SU-DHL-6 (cell line): Measurements from ENCODE around the gene CMTM7.

ENCODE experiments used
- H2AFZ ChIP-seq: fragments of 200-600 bp; sonication (generic); 2 replicates; pipeline ENCODE4 v1.6.1; 2014; ENCODE audit warnings: low read depth, mild to moderate bottlenecking, moderate library complexity, mixed read lengths, antibody characterized with exemption, low read length; ENCODE audit not compliant: severe bottlenecking
- H3F3A ChIP-seq: fragments of 200-600 bp; shearing (Covaris generic); 2 replicates; pipeline ENCODE4 v1.6.0; 2016; ENCODE audit warnings: antibody characterized with exemption, mild to moderate bottlenecking; ENCODE audit not compliant: insufficient read depth
- H3K27ac ChIP-seq: fragments of 200-600 bp; sonication (generic); 2 replicates; pipeline ENCODE4 v1.5.1; 2016; ENCODE audit warnings: low read depth, mild to moderate bottlenecking, low read length, moderate library complexity, mixed read lengths
- H3K27me3 ChIP-seq: fragments of 200-600 bp; sonication (generic), shearing (Covaris generic); 2 replicates; pipeline ENCODE4 v1.6.0; 2014; ENCODE audit warnings: mild to moderate bottlenecking, low read length
- H3K36me3 ChIP-seq: fragments of 200-600 bp; sonication (generic); 2 replicates; pipeline ENCODE4 v1.6.1; 2014; ENCODE audit warnings: mild to moderate bottlenecking, low read length, mixed read lengths
- H3K4me2 ChIP-seq: fragments of 300-600, 200-600 bp; shearing (Covaris generic), sonication (generic); 2 replicates; pipeline ENCODE4 v1.6.0; 2014; ENCODE audit warnings: low read length, low read depth, mild to moderate bottlenecking; ENCODE audit not compliant: poor library complexity, severe bottlenecking
- H3K4me3 ChIP-seq: fragments of 200-600 bp; sonication (generic); 2 replicates; pipeline ENCODE4 v1.5.1; 2014; ENCODE audit warnings: antibody characterized with exemption, low read length, mild to moderate bottlenecking, mixed read lengths; ENCODE audit not compliant: insufficient read depth, poor library complexity, severe bottlenecking
- H3K79me2 ChIP-seq: fragments of 200-600 bp; sonication (generic); 2 replicates; pipeline ENCODE4 v1.6.1; 2014; ENCODE audit warnings: mild to moderate bottlenecking, low read length, moderate library complexity; ENCODE audit not compliant: insufficient read depth
- H3K9ac ChIP-seq: fragments of 200-600 bp; sonication (generic); 2 replicates; pipeline ENCODE4 v1.7.0; 2014; ENCODE audit warnings: mild to moderate bottlenecking, low read length
- H3K9me2 ChIP-seq: fragments of 200-600 bp; sonication (generic); replicated peaks from 2 replicates; pipeline ENCODE4 v1.6.1; 2014; ENCODE audit warnings: low read length; ENCODE audit not compliant: insufficient read depth
- H3K9me3 ChIP-seq: fragments of 200-600 bp; sonication (generic); 2 replicates; pipeline ENCODE4 v1.6.1; 2014; ENCODE audit warnings: low read length, mixed read lengths; ENCODE audit not compliant: insufficient read depth
- H4K20me1 ChIP-seq: fragments of 200-600 bp; sonication (generic); 2 replicates; pipeline ENCODE4 v1.6.1; 2014; ENCODE audit warnings: low read depth, mild to moderate bottlenecking, antibody characterized with exemption, low read length, moderate library complexity, mixed read lengths
- CTCF ChIP-seq: fragments of 200-600 bp; sonication (generic); IDR thresholded peaks from one replicate; pipeline ENCODE4 v1.5.1; 2017; ENCODE audit warnings: antibody characterized with exemption, mild to moderate bottlenecking, low read length, moderate library complexity; ENCODE audit not compliant: insufficient read depth, poor library complexity, severe bottlenecking
- EZH2phosphoT487 ChIP-seq: fragments of 200-600 bp; sonication (generic), shearing (Covaris generic); conservative IDR thresholded peaks from 2 replicates; pipeline ENCODE4 v1.6.1; 2018; ENCODE audit warnings: mild to moderate bottlenecking, antibody characterized with exemption, low read length, moderate library complexity, mixed read lengths

The CMTM7 gene

GRCh38 chr3:32353351-32353750 is 38.3 kb upstream of the CMTM7 start:
- H4K20me1 ChIP-seq, result no peaks in the 10 kb centered on the region
- H3K4me3 ChIP-seq, result no peak overlapping the region
- H3K4me2 ChIP-seq, result no peak overlapping the region
- no peak overlapping the region for H2AFZ ChIP-seq
- H3K27me3 ChIP-seq, result no peaks in the 10 kb centered on the region
- H3F3A ChIP-seq, result no peaks in the 10 kb centered on the region
- H3K79me2 ChIP-seq, result no peaks in the 10 kb centered on the region
- H3K9me2 ChIP-seq, result no peaks in the 10 kb centered on the region
- no peak for TF ChIP-seq EZH2phosphoT487
- no peak for TF ChIP-seq CTCF
- H3K36me3 ChIP-seq, result no peaks in the 10 kb centered on the region
- no peak overlapping the region for H3K9ac ChIP-seq
- no peak overlapping the region for H3K27ac ChIP-seq
- no peaks in the 10 kb centered on the region for H3K9me3 ChIP-seq

GRCh38 chr3:32354362-32354778 is 37.3 kb upstream of the CMTM7 start:
- Histone ChIP-seq H3K36me3 (no peaks in the 10 kb centered on the region), H3K9me2 (no peaks in the 10 kb centered on the region), H3K27me3 (no peaks in the 10 kb centered on the region), H2AFZ (no peak overlapping the region), H3K79me2 (no peaks in the 10 kb centered on the region), H3K4me2 (no peak overlapping the region), H3K9me3 (no peaks in the 10 kb centered on the region), H3K27ac (no peak overlapping the region), H3K9ac (no peak overlapping the region), H3K4me3 (no peak overlapping the region), H4K20me1 (no peaks in the 10 kb centered on the region), H3F3A (no peaks in the 10 kb centered on the region)
- no peak for TF ChIP-seq EZH2phosphoT487
- TF ChIP-seq CTCF, result no peak

- Histone ChIP-seq H3K9ac (no peak overlapping the region), H2AFZ (no peak overlapping the region), H3K9me3 (no peaks in the 10 kb centered on the region), H4K20me1 (no peaks in the 10 kb centered on the region), H3K27ac (no peak overlapping the region), H3K36me3 (no peaks in the 10 kb centered on the region), H3K4me3 (no peak overlapping the region), H3F3A (no peaks in the 10 kb centered on the region), H3K79me2 (no peaks in the 10 kb centered on the region), H3K27me3 (no peaks in the 10 kb centered on the region), H3K9me2 (no peaks in the 10 kb centered on the region), H3K4me2 (no peak overlapping the region)
- TF ChIP-seq CTCF (no peak), EZH2phosphoT487 (no peak)
Measured at GRCh38 chr3:32355751-32356291, 35.8 kb upstream of the CMTM7 start.
